SK-N-MC (cell line): ENCODE measurements around the gene NACC2.

Experiments
- EZH2 ChIP-seq: fragments of 200-600 bp; sonication (generic); IDR thresholded peaks from one replicate; pipeline ENCODE4 v1.6.1; 2017; ENCODE audit warnings: antibody characterized with exemption
- FOXP2 ChIP-seq: optimal IDR thresholded peaks from 2 replicates; pipeline ENCODE3; 2011; ENCODE audit warnings: mild to moderate bottlenecking, moderate library complexity; ENCODE audit not compliant: insufficient read depth; ENCODE audit errors: extremely low read length, control extremely low read depth
- POLR2AphosphoS5 ChIP-seq: IDR thresholded peaks from 2 replicates; pipeline ENCODE4 v1.6.1; 2012; ENCODE audit warnings: mild to moderate bottlenecking, low read depth, low read length, borderline replicate concordance

DNA sequence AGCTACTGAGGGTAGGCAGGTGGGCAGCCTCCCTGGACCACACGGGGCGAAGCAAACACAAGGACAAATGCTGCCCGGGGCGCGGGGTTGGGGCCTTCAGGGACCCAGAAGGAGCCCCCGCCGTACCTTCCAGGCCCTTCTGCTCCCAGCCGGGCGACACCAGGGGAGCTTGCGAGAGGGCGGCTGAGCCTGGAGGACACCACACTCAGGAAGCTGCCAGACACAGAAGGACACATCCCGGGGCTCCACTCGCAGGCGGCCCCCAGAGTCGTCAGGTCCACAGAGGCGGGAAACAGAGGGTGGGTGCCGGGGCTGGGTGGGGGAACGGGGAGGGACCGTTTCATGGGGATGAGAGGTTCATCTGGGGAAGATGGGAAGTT lies 75.4 kb downstream of the NACC2 start:
- TF ChIP-seq FOXP2 (no peak), EZH2 (no peak), POLR2AphosphoS5 (no peak)
